H1 (cell line): ENCODE measurements around the gene UMODL1.

Experiments used
- CTCF ChIP-seq, 3 experiments: IDR thresholded peaks; 1 replicate in 2 of 3; 2 replicates in 1 of 3; pipeline versions ENCODE4 v1.5.1 to v1.6.1; 2011; ENCODE audit warnings: low read length in 3 of 3, mild to moderate bottlenecking in 3 of 3, inconsistent platforms in 2 of 3, low read depth in 1 of 3, moderate library complexity in 1 of 3; ENCODE audit not compliant: insufficient read depth in 1 of 3; ENCODE audit errors: control extremely low read depth in 1 of 3
- EZH2 ChIP-seq: fragments of 200-600 bp; sonication (generic); IDR thresholded peaks from 2 replicates; pipeline ENCODE4 v1.7.1; 2012; ENCODE audit warnings: low read depth, mild to moderate bottlenecking, moderate library complexity, low read length, inconsistent platforms; ENCODE audit not compliant: severe bottlenecking
- HDAC2 ChIP-seq, 2 experiments: fragments of 300-600 bp in 1 of 2; sonication (generic) in 1 of 2; IDR thresholded peaks; 2 replicates each; pipeline ENCODE4 v1.6.1; 2011 to 2012; ENCODE audit warnings: low read depth in 2 of 2, low read length in 2 of 2, mild to moderate bottlenecking in 2 of 2, moderate library complexity in 2 of 2, borderline replicate concordance in 1 of 2, inconsistent platforms in 1 of 2
- PHF8 ChIP-seq: fragments of 200-600 bp; sonication (generic); conservative IDR thresholded peaks from 2 replicates; pipeline ENCODE4 v1.7.1; 2012; ENCODE audit warnings: low read depth, mild to moderate bottlenecking, inconsistent platforms, low read length, moderate library complexity
- POLR2A ChIP-seq, 2 experiments: IDR thresholded peaks; 1 replicate in 1 of 2; 2 replicates in 1 of 2; pipeline ENCODE4 v1.6.1; 2011; ENCODE audit warnings: low read depth in 2 of 2, low read length in 2 of 2, mild to moderate bottlenecking in 2 of 2; ENCODE audit errors: control extremely low read depth in 1 of 2
- POLR2AphosphoS5 ChIP-seq: IDR thresholded peaks from 2 replicates; pipeline ENCODE4 v1.6.1; 2011; ENCODE audit warnings: low read depth, low read length
- SP1 ChIP-seq: IDR thresholded peaks from 2 replicates; pipeline ENCODE4 v1.6.1; 2011; ENCODE audit warnings: low read depth, low read length
- SUZ12 ChIP-seq: fragments of 200-600 bp; sonication (generic); IDR thresholded peaks from 2 replicates; pipeline ENCODE4 v1.6.1; 2012; ENCODE audit warnings: mild to moderate bottlenecking, inconsistent platforms, low read length, moderate library complexity, mixed read lengths
- TAF7 ChIP-seq: optimal IDR thresholded peaks from 2 replicates; pipeline ENCODE3; 2011; ENCODE audit warnings: low read depth, mild to moderate bottlenecking, inconsistent platforms, low read length, moderate library complexity, borderline replicate concordance
- ZNF274 ChIP-seq: IDR thresholded peaks from 2 replicates; pipeline ENCODE4 v1.7.0; 2012; ENCODE audit warnings: low read length, borderline replicate concordance; ENCODE audit errors: extremely low read depth

DNA sequence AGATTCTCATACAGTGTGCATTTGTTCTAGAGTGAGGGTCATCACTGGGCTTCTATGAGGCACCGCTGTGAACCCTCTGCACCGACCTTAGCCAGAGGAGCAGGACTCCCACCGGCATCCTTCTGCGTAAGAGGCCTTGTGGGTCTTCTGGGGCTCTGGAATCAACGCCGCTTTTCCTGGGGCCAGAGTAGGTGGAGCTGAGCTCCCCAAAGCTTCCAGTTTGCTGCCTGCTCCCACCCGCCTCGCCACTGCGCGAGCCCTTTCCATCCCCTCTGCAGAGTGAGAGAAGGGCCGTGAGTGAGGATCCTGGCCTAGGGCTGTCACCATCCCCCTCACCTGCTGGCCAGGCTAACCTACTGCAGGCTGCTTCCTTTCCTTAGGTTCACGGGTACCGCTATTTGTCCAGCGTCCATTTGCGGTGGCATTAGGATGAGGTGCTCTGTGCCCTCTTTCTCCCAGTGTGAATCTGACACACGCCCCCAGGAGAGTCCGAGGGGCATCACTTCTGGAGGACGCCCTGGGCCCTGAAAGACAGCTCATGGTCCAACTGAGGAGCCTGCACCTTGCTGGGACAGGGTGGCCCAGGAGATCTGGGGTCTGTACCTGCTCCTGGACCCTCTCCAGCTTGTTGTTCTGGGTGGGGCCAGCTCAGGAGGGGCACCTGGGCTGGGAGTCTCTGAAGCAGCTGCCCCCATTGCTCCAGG is 36.2 kb downstream of the UMODL1 start:
- TF ChIP-seq POLR2A (IDR thresholded peaks at IDR 0.05; ENCODE audit: control extremely low read depth in 1 of 2, low read depth in 2 of 2, low read length in 2 of 2) (no peak), SP1 (no peak), CTCF (IDR thresholded peaks at IDR 0.05; ENCODE audit: control extremely low read depth in 1 of 3, insufficient read depth in 1 of 3, low read depth in 1 of 3, low read length in 3 of 3) (peak; percentile 48 to 67 (median 64)), POLR2AphosphoS5 (no peak), ZNF274 (no peak), HDAC2 (IDR thresholded peaks at IDR 0.05; ENCODE audit: borderline replicate concordance in 1 of 2, low read depth in 2 of 2, low read length in 2 of 2) (no peak), SUZ12 (no peak), TAF7 (no peak), EZH2 (no peak), PHF8 (no peak)
